CD14-positive monocyte (primary cell): ENCODE data around the gene IL1A. TPM values are rescaled to one million over a fixed set of nuclear protein-coding genes. Genes with fewer than 3 reads are reported as not detected.

ENCODE experiments used
- DNase-seq, 3 donors: peaks; one replicate each; pipeline ENCODE4 v3.0.0-alpha.2; 2011 to 2022
- H2AFZ ChIP-seq: 2 replicates; pipeline ENCODE4 v1.6.0; 2012; ENCODE audit warnings: mild to moderate bottlenecking, low read depth, low read length, inconsistent platforms; ENCODE audit not compliant: insufficient read depth, poor library complexity, severe bottlenecking
- H3K27ac ChIP-seq, 2 donors: 1 replicate in 1 of 2; 2 replicates in 1 of 2; pipeline ENCODE4 v1.5.1; 2012 to 2013; ENCODE audit warnings: low read length in 2 of 2, control low read depth in 1 of 2, inconsistent platforms in 1 of 2, low read depth in 1 of 2, mild to moderate bottlenecking in 1 of 2
- H3K27me3 ChIP-seq, 2 donors: one replicate each; pipeline versions ENCODE4 v1.6.0 to v1.6.1; 2011 to 2013; ENCODE audit warnings: low read length in 2 of 2; ENCODE audit not compliant: control insufficient read depth in 2 of 2, insufficient read depth in 2 of 2
- H3K36me3 ChIP-seq, 2 donors: replicated peaks in 1 of 2; 1 replicate in 1 of 2; 2 replicates in 1 of 2; pipeline versions ENCODE4 v1.5.1 to v1.6.1; 2012 to 2013; ENCODE audit warnings: low read length in 2 of 2, control low read depth in 1 of 2, inconsistent platforms in 1 of 2, mild to moderate bottlenecking in 1 of 2; ENCODE audit not compliant: insufficient read depth in 2 of 2, control insufficient read depth in 1 of 2
- H3K4me1 ChIP-seq, 2 donors: 1 replicate in 1 of 2; 2 replicates in 1 of 2; pipeline versions ENCODE4 v1.5.1 to v1.6.1; 2012 to 2013; ENCODE audit warnings: low read length in 2 of 2, control low read depth in 1 of 2, inconsistent platforms in 1 of 2, mild to moderate bottlenecking in 1 of 2, moderate library complexity in 1 of 2; ENCODE audit not compliant: insufficient read depth in 2 of 2, control insufficient read depth in 1 of 2
- H3K4me2 ChIP-seq: replicated peaks from 2 replicates; pipeline ENCODE3; 2012; ENCODE audit warnings: low read length, moderate library complexity, mild to moderate bottlenecking; ENCODE audit not compliant: poor library complexity, severe bottlenecking; ENCODE audit errors: extremely low read depth
- H3K4me3 ChIP-seq, 3 experiments: fragments of 200-600 bp in 1 of 3; sonication (generic) in 1 of 3; replicated peaks in 1 of 3; 1 replicate in 2 of 3; 2 replicates in 1 of 3; pipeline ENCODE4 v1.5.1; 2011 to 2013; ENCODE audit warnings: low read length in 3 of 3, mild to moderate bottlenecking in 3 of 3, control low read depth in 2 of 3, low read depth in 2 of 3, inconsistent platforms in 1 of 3, moderate library complexity in 1 of 3
- H3K79me2 ChIP-seq: 2 replicates; pipeline ENCODE4 v1.6.0; 2012; ENCODE audit warnings: mild to moderate bottlenecking, control low read depth, inconsistent platforms, low read length, moderate library complexity; ENCODE audit not compliant: insufficient read depth
- H3K9ac ChIP-seq: 2 replicates; pipeline ENCODE4 v1.6.0; 2017; ENCODE audit warnings: low read length, mild to moderate bottlenecking; ENCODE audit not compliant: insufficient read depth, poor library complexity, severe bottlenecking
- H3K9me3 ChIP-seq, 2 donors: replicated peaks in 1 of 2; 1 replicate in 1 of 2; 2 replicates in 1 of 2; pipeline versions ENCODE4 v1.5.1 to v1.6.1; 2012 to 2013; ENCODE audit warnings: low read length in 2 of 2, control low read depth in 1 of 2; ENCODE audit not compliant: control insufficient read depth in 1 of 2, insufficient read depth in 1 of 2
- H4K20me1 ChIP-seq: 2 replicates; pipeline ENCODE4 v1.6.0; 2012; ENCODE audit warnings: mild to moderate bottlenecking, low read length, control low read depth, moderate library complexity; ENCODE audit not compliant: insufficient read depth
- H3K27ac Mint-ChIP-seq, 7 donors: one replicate each; pipeline ENCODE4 v1.8.0; 2020; ENCODE audit warnings: mild to moderate bottlenecking in 7 of 7, mixed read lengths in 7 of 7, moderate library complexity in 6 of 7, inconsistent platforms in 2 of 7
- H3K27me3 Mint-ChIP-seq, 3 donors: one replicate each; pipeline ENCODE4 v1.8.0; 2021 to 2022; ENCODE audit warnings: low read depth in 3 of 3, mild to moderate bottlenecking in 3 of 3, mixed read lengths in 3 of 3, moderate library complexity in 3 of 3, inconsistent platforms in 1 of 3
- H3K36me3 Mint-ChIP-seq, 2 donors: one replicate each; pipeline ENCODE4 v1.8.0; 2020; ENCODE audit warnings: mixed read lengths in 2 of 2, inconsistent platforms in 1 of 2, mild to moderate bottlenecking in 1 of 2
- H3K4me1 Mint-ChIP-seq: one replicate; pipeline ENCODE4 v1.8.0; 2020; ENCODE audit warnings: mild to moderate bottlenecking, mixed read lengths
- H3K4me3 Mint-ChIP-seq, 2 donors: one replicate each; pipeline ENCODE4 v1.8.0; 2020; ENCODE audit warnings: mild to moderate bottlenecking in 2 of 2, mixed read lengths in 2 of 2, moderate library complexity in 1 of 2
- H3K9me3 Mint-ChIP-seq, 7 donors: one replicate each; pipeline ENCODE4 v1.8.0; 2020 to 2022; ENCODE audit warnings: mixed read lengths in 7 of 7, mild to moderate bottlenecking in 6 of 7, moderate library complexity in 6 of 7, inconsistent platforms in 2 of 7
- WGBS: methylation state at CpG from one replicate; pipeline ENCODE4 v1.1.5; 2013; ENCODE audit warnings: missing lambda C conversion rate; ENCODE audit not compliant: insufficient coverage; 5-methylcytosine and 5-hydroxymethylcytosine counted together
- intact Hi-C, 2 donors: fragments of 100-400 bp; cut with micrococcal nuclease; formaldehyde crosslinking; loops; one replicate each; pipeline versions ENCODE4 v1.15.0 to v1.15.1; 2023
- polyA plus RNA-seq, 3 donors: library from polyadenylated mRNA; depleted of rRNA in 1 of 3; unstranded in 2 of 3; stranded (reverse) in 1 of 3; fragments of 300-500 nt in 2 of 3; fragments of >200 nt in 1 of 3; fragmentation: Illumina TruSeq in 2 of 3; gene quantifications; 1 replicate in 2 of 3; 2 replicates in 1 of 3; pipeline ENCODE4 v1.2.3, GENCODE V29; 2012 to 2021
- TF ChIP-seq, protein P1 (sequence below): fragments of 200-600 bp; IDR thresholded peaks from one replicate; pipeline ENCODE4 v1.8.0; 2022; ENCODE audit warnings: antibody characterized with exemption, mild to moderate bottlenecking

Gene IL1A
- polyA plus RNA-seq, 3 donors, result 0.26 to 0.83 TPM; not detected in 1

DNA sequence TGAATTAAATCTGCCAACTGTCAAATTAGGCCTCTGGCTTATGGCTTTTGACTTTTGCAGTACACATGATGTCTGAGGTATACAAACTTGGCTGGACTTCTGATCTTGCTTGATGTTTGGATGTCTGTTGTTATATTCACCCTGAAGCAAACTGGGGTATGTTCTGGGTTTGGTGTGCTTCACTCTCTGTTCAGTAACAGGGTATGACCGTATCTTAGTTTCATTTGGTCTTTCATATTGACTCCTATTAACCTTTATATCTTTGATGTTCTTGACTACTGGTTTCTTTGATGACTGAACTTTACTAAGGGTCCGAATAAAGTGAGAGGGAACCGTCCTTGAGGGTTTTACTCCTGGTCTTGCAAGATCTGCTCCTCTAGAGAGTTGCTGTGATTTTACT lies 28.1 kb downstream of the IL1A start:
- Histone ChIP-seq H3K27me3 (no peaks in the 10 kb centered on the region), H3K4me2 (no peak overlapping the region), H2AFZ (no peak overlapping the region), H3K36me3 (peaks cover 7 to 46% of the 10 kb centered on the region in 2 donors), H3K9me3 (no peaks in the 10 kb centered on the region), H3K27ac (peak overlapping the region in 1 of 2 donors; percentile 79), H3K79me2 (peaks cover 94% of the 10 kb centered on the region), H4K20me1 (no peaks in the 10 kb centered on the region), H3K4me3 (no peak overlapping the region), H3K9ac (no peak overlapping the region), H3K4me1 (peaks cover 19 to 25% of the 10 kb centered on the region in 2 donors)
- peaks cover 24 to 55% of the 10 kb centered on the region in 2 donors for H3K36me3 Mint-ChIP-seq
- no peak overlapping the region for H3K4me3 Mint-ChIP-seq
- H3K27ac Mint-ChIP-seq, result peak overlapping the region in 4 of 7 donors; percentile 13 to 68 (median 37)
- peaks cover 17% of the 10 kb centered on the region for H3K4me1 Mint-ChIP-seq
- TF ChIP-seq, protein P1, sequence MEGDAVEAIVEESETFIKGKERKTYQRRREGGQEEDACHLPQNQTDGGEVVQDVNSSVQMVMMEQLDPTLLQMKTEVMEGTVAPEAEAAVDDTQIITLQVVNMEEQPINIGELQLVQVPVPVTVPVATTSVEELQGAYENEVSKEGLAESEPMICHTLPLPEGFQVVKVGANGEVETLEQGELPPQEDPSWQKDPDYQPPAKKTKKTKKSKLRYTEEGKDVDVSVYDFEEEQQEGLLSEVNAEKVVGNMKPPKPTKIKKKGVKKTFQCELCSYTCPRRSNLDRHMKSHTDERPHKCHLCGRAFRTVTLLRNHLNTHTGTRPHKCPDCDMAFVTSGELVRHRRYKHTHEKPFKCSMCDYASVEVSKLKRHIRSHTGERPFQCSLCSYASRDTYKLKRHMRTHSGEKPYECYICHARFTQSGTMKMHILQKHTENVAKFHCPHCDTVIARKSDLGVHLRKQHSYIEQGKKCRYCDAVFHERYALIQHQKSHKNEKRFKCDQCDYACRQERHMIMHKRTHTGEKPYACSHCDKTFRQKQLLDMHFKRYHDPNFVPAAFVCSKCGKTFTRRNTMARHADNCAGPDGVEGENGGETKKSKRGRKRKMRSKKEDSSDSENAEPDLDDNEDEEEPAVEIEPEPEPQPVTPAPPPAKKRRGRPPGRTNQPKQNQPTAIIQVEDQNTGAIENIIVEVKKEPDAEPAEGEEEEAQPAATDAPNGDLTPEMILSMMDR, result no peak
- no peaks in the 10 kb centered on the region for H3K9me3 Mint-ChIP-seq
- intact Hi-C loops, result no loop called here
- no peaks in the 10 kb centered on the region for H3K27me3 Mint-ChIP-seq
- DNase-seq, result no peak
- no CpG with 5 or more reads among the region's 3 CpGs for WGBS

DNA sequence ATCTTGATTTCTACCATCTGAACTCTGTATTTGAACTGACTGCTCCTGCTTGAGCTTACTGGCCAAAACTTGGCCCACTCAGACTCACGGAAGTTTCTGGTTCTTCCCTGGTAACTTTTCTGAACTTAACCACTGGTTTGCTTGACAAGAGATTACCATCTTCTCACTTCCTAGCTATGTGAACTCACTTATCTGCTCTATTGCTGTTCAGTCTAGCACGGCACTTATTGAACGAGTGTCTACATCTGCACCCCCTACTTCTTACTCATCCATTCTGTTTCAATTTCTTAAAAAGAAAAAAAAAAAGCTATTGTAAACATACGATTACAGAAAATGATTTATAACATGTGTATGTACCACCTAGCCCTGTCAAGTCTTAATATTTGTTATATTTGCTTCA lies 28.8 kb downstream of the IL1A start:
- Histone ChIP-seq H3K4me3 (no peak overlapping the region), H3K4me1 (peaks cover 19 to 25% of the 10 kb centered on the region in 2 donors), H3K79me2 (peaks cover 91% of the 10 kb centered on the region), H3K9me3 (no peaks in the 10 kb centered on the region), H2AFZ (no peak overlapping the region), H3K36me3 (peaks cover 7 to 46% of the 10 kb centered on the region in 2 donors), H3K9ac (no peak overlapping the region), H3K27ac (peak overlapping the region in 1 of 2 donors; percentile 79), H4K20me1 (no peaks in the 10 kb centered on the region), H3K4me2 (no peak overlapping the region), H3K27me3 (no peaks in the 10 kb centered on the region)
- TF ChIP-seq, protein P1, result no peak
- Mint-ChIP-seq H3K36me3 (peaks cover 22 to 58% of the 10 kb centered on the region in 2 donors), H3K4me3 (no peak overlapping the region), H3K4me1 (peaks cover 17% of the 10 kb centered on the region), H3K9me3 (no peaks in the 10 kb centered on the region), H3K27me3 (no peaks in the 10 kb centered on the region), H3K27ac (peak overlapping the region in 5 of 7 donors; percentile 32 to 90 (median 63))
- no peak for DNase-seq
- WGBS, result 93% methylated on average over 2 of the region's 4 CpGs
- intact Hi-C loops, result no loop called here
